SIG-M5 (cell line): Measurements from ENCODE around the gene GRAMD4.

Source experiments
- DNase-seq: peaks from one replicate; lab custom pipeline; 2025; lab: John Stamatoyannopoulos, UW

The GRAMD4 gene

GRCh38 chr22:46725096-46725495 is 104.9 kb downstream of the GRAMD4 start:
- no peak for DNase-seq

- DNase-seq: no peak
Measured at GRCh38 chr22:46726066-46726985, 106.1 kb downstream of the GRAMD4 start.

- DNase-seq: no peak
Measured at GRCh38 chr22:46726986-46727317, 106.8 kb downstream of the GRAMD4 start.

- no peak for DNase-seq
Measured at GRCh38 chr22:46727813-46728364, 107.7 kb downstream of the GRAMD4 start.

GRCh38 chr22:46728470-46728869 is 108.3 kb downstream of the GRAMD4 start:
- no peak for DNase-seq
